Stimulated activated CD4-positive, alpha-beta T cell treated with anti-CD3 and anti-CD28 coated beads, TNF-alpha, amount 100 ng/mL, for 4 hours (primary cell): ENCODE results near the gene EIF2B2.

Experiments used
- DNase-seq, 3 experiments: peaks; one replicate each; pipeline ENCODE4 v3.0.0-alpha.2; 2020; ENCODE audit warnings: low read depth in 3 of 3

The EIF2B2 gene

DNA sequence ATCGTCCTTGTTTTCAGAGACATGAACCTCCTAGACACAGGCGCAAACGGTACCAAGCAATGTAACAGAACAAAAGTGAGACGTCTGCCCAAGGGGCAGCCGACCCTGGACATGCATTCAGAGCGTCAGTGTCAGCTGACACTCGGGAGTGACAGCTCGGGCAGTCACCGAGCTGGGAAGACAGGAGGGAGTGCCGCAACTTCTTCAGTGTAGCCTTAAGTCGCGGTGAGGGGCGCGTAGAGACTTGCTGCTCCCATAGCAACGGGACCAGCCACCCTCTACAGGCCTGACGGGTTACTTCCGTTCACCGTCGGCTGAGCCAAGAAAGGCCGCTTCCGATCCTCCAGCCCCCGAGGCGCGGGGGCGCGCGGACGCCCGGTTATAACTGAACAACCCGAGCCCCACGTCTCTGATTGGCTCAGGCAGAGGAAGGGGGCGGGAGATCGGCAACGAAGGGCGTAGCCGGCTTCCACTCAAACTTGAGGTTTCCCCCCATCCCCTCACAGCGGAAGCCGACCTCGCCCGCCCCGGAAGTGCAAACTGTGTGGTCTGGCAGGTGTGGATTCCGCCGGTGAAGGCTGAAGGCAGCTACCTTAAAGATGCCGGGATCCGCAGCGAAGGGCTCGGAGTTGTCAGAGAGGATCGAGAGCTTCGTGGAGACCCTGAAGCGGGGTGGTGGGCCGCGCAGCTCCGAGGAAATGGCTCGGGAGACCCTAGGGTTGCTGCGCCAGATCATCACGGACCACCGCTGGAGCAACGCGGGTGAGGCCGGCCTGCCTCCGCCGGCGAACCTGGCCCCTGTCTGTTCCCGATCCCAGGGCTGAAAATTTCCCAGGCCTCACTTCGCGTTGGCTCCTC lies at the start of gene EIF2B2:
Gene EIF2B2 (plus strand): TSS at position 530 of the 858 bp plus-strand sequence. CDS start 70 bp downstream, at position 600.
- DNase-seq, result peak; percentile 96 to 98 (median 98)

DNA sequence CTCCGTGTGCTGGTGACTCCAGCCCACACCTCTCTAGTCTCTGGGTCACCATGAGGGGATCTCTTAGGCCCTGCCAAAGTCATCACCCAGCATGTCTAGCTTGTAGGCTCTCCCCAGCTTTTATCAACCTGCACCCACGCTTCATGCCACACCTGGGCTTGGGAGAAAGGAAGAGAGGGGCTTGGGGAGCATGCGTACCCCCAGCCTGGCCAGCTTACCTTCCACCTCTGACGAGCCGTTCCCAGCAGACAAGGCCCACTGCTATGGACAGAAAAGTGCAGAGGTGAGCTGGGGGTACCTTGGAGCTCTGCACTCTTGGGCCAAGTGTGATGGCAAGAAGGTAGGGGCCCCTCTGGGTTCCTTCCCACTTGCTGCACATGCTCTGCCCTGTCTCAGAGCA lies 49.0 kb upstream of the EIF2B2 start:
- DNase-seq, result no peak

DNA sequence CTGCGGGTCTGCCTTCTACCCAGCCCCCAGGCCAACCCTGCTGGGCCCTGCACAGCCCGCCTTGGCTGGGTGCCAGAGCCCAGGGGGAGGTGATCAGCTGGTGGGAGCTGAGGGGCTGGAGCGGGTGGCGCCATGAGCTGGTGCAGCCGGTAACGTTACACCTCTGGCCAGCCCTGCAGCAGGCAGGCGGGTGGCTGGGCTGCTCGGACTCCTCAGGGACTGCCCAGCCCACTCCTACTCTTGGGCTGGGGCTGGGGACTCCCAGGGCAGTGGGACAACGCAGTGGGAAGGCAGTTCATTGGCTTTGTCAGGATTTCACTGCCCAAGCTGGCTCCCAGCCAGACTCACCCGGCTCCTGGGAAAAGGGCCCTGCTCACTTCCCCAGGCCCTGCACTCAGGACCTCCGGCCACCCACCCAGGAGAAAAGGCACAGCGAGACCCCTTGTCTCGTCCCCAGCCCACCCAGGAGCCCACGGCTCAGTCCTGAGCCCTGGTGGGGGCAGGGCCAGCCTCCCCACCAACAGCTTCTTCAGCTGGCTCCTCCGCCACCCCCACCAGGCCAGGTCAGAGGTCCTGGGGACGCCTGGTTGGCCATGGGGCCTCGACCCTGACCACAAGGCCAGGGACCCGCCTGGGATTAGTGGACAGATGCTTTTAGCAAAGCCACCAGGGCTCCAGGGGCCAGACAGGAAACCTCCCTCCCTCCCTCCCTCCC lies 48.3 kb upstream of the EIF2B2 start:
- no peak for DNase-seq

DNA sequence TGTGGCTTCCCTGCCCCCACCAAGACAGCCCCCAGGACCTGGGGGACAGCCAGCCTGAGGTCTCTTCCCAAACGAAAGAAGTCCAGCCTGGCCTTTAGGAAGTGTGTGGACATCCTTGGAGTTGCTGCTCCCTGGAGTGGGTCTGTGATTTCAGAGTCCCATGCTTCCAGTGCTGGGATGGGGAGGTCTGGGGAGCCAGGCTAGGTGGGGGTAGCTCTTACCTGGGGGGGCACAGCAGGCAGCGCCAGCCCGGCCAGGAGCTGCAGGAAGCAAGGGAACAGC lies 47.8 kb upstream of the EIF2B2 start:
- no peak for DNase-seq

DNA sequence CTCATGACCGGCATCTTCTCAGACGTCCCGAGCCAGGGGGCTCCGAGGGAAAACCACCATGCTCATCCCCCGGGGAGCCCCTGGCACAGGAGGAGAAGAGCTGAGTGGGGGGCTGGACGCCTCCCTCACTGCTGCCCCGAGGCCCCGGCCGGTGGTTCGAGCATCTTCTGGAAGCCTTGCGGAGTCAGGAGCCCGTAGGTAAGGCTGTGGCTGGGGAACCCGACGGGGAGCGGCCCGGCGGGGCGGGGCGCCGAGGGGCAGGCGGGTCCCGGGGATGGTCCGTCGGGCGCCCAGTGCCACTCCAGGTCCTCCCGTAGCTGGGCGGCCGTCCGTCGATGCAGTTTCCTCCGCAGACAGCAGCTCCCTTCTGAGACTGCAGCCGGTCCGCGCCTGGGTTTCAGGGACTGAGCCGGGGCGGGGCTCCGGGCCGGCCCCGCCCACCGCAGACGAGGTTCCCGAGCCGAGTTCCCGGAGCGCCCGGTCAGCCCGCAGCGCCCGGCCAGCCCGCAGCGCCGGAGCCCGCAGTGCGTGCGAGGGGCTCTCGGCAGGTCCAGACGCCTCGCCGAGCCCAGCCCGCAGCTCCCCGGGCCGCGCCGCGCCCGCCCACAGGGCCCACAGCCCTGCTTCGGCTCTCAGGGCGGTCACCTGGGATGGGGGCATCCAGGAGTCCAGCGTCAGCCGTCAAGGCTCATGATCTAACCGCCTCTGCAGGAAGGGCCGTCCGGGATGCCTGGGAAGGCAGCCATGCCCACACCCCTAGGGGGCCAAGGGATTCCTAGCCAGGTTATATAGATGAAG lies 47.3 kb upstream of the EIF2B2 start, which contains the start of gene PGF:
Gene PGF (minus strand): TSS at position 369 of the 798 bp plus-strand sequence. CDS start 355 bp downstream, at position 14.
- DNase-seq, result no peak

DNA sequence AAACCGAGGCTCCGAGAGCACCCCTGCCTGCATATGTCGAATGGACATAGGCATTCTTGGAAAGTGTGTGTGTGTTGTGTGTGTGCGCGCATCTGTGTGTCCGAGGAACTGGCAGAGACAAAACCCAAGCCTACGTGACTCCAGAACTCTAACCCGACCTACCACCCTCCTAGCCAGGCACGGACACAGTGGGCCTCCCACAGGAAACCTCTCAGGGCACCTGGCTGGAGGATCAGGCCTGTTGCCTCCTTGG lies 46.8 kb upstream of the EIF2B2 start:
- DNase-seq, result no peak

DNA sequence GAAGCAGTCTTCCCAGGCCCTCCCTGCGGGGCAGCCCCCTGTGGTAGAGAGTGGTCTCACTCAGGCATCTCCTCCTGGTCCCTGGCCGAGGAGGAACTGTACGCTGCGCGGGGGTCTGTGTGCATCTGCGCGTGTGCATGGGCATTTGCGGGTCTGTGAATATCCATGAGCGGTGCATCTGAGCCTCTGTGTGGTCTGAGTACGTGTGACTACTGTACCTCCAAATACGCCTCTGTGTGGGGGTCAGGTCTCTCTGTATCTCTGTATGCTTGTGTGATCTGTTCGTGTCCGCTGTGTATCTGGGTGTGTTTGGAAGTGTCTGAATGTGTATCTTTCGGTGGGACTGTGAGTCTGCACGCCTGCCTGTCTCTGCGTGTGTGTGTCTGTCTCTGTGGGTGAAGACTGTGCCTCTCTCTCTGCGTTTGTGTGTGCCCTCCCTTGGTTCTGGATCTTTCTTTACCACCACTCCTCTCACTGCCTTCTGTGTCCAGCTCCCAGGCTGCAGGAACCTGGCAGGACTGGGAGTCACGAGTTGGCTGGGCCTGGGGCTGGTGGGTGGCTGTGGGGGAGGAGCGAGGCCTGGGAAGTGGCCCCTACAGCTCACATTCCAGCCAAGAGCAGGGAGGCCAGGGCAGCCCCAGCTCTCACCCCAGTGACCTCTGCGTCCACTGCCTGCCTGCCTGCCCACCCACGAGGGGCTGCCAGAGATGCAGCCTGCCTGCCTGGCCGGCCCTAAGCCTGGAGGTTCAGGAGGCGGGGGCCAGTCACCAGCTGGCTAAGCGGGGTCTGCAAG lies 46.2 kb upstream of the EIF2B2 start:
- no peak for DNase-seq

DNA sequence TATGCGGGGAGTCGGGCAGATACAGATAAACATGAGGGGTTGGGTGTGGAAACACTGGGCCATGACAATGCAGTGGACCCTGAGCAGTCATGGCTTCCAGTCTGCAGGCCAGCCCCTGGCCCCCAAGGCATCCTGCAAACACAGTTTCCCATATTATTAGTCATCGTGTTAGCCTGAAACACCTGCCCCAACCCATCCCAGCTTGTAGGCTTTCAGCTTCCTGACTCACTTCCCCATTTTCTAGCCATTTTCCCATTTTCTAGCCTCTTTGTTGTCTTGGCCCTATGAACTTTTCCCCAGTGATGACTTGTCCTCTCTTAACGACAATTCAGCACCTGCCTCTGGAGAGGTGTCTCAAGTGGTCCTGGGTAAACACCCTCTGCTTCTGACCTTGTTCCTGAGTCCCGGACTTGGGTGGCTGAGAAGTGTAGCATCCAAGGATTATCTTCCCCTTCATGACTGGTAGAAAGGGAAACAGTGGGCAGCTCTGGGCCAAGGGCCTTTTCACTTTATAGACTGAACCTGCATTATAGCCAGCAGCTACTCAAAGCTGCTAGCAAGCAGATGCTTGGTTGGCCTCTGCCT lies 43.0 kb upstream of the EIF2B2 start:
- DNase-seq, result no peak

DNA sequence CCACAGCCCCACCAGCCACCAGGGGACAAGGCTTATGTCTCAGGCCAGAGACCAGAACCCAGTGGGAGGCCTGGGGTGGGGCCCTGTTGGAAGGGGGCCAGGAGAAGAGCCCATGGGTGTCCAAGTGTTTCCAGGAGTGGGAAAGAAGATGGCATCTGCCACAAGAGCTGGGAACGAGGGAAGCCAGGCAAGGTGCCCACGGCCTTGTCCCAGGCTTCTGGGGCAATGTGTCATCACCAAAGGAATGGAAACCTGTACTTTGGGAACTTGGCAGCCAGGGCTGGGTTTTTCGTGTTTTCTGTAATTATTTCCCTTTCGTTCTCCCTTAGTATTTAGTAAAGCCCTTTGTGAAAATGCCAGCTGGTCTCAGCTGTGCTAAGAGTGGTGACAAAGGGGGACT lies 42.0 kb upstream of the EIF2B2 start:
- no peak for DNase-seq

DNA sequence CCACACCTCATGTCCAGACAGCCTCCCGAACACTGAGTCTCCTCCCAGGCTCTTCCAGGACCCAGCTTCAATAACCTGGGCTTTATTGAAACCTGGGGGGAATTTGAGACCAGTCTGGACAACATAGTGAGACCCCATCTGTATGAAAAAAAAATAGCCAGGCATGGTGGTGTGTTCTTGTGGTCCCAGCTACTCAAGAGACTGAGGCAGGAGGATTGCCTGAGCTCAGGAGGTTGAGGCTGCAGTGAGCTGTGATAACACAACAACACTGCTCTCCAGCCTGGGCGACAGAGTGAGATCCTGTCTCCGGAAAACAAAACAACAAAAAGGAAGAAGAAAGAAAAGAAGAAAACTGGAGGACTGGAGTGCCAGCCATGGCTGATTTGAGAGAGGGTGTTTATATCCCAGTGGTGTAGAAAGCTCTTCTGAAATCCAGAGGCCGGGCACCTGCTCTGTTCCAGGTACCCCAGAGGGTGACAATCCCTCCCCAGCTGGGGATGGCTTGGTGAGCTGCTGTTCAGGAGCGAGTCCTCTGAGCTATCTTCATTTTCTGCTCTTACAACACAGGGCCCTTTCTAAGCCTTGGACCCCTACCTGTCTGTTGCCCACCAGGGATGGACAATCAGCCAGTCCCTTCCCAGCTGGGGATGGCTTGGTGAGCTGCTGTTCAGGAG lies 41.3 kb upstream of the EIF2B2 start:
- no peak for DNase-seq

DNA sequence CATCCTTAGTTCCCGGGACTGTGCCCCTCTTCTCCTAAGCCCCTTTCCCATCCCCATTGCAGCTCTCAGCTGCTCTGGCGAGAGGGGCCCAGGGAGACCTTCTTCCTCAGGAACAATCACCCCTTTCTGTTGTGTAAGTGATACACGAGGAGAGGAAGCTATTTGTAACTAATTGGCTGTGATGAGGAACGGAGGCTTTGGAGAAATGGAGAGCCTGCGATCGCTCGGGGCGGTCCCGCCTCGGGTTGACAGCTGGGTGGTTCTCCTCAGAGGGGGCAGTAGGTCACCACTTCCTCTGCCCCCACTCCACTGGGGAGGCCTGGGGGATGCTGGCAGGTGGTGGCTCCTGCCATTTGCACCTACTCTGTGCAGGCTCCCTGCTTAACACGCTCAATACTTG lies 40.7 kb upstream of the EIF2B2 start:
- no peak for DNase-seq

DNA sequence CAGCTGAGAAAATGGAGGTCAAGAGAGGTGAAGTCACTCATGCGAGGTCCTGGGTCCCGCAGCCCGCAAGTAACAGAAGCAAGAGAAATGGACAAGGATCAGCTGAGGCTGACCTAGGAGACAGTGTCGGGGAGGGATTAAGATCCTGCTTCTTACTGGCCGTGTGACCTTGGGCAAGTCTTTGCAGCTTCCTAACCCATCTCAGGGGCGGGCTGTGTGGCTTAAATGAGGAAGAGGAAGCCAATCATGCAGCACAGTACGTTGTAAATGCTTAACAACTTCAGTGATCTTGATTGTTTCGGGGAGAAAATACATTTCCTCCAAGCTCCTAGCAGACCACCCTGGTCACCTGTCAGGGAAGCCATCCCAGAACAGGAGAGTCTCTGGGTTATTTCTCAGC lies 40.2 kb upstream of the EIF2B2 start:
- no peak for DNase-seq

DNA sequence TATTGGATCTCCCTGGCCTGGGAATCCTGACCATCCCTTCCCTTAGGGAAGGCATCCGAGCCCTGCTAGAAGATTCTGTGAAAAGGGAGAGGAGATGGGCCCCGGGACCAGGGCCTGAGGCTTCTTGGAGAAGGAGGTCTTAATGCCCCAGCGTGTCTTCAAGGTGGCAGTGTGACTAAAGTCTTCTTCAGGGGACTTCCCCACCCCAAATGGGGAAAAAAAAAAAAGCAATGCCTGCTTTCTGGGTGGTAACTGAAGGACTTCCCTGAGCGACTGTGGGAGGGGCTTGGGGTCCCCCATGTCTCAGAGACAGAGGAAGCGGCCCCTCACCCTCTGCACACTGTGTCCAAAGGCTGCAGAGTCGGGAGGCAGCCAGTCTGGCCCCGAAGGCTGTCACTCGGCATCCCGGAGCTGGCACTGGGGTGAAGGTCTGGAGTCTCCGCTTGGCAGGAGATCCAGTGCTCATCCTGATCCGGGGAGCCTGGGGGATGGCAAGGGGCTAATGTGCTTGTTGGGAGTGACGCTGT lies 39.5 kb upstream of the EIF2B2 start:
- DNase-seq, result no peak

DNA sequence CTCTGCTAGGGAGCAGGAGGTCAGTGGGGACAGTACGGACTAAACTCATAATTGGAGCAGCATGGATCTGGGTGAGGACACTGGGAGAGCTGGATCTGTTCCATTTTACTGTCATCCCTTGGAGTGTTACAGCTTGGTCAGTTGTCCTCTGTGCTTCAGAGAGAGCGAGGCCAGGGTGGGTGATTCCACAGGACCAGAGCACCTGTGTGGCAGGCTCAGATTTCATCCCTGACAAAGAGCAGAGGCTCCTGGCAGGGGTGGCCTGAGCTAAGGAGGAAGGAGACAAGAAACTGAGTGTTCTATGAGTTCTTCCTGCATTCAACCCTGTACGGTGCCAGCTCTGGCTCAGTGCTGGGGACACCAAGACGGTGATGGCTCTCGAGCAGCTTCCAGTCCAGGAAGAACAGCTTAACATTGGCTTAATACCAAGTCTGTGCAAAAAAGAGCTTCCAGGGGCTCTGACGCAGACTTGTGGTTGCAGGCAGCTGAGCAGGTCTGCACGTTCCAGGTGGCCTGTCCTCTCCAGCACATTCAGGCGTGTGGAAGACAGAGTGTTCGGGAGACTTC lies 38.9 kb upstream of the EIF2B2 start:
- DNase-seq, result no peak

DNA sequence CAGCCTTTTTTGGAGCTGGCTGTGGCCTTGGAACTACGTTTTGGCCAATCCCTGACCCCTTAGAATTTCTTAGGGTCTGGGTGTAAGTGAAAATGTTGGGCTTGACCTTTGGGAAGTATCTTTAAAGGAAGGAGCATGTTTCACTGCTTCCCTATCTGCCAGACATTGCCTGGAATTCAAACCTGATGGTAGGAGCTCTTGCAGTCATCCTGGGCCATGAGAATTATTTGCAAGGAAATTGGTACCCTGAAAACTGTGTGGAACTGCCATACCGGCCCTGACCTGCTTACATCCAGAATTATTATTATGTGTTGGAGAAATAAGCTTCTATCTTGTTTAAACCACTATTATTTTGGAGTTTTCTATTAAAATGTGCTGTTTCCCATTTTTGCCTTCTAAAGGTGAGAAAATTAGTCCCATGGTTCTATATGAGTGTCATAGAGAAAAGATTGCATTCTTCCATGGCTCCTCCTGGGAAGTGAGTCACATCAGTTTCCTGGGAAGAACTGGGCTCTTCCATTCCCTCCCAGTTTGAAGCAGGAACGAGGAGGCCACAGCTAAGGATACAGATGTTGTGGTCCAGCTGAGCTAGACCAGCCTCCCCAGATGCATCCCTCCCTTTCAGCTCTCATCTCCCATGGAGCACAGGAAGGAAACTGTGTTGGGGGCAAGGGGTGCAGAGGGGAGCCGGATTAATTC lies 37.8 kb upstream of the EIF2B2 start:
- no peak for DNase-seq

DNA sequence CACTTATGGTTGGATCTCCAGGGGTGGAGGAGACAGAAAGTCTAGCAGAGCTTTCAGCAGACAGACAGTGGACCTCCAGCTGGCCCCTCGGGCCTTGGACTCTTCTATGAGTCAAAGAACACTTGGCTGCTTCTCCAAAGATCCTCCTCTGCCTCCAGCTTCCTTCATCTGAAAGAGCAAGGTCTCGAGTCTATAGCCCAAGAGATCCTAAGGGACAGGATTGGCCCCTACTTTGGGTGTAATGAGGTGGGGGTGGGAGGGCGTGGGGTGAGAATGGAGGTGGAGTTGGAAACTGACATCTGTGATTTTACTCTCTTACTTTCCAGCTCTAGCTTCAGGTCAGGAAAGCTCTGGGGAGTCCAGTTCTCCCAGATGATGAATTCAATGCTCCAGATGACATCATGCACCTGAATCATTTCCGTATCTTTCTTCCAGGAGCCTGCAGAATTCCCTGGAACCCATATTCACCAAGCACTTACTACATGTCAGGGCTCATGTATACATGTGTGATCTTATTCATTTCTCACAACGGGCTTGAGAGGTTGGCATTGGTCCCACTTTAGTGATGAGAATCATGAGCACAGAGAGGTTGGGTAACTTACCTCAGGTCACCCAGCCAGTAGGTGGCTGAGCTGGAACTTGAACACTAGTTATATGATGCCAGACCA lies 37.1 kb upstream of the EIF2B2 start:
- DNase-seq, result no peak

DNA sequence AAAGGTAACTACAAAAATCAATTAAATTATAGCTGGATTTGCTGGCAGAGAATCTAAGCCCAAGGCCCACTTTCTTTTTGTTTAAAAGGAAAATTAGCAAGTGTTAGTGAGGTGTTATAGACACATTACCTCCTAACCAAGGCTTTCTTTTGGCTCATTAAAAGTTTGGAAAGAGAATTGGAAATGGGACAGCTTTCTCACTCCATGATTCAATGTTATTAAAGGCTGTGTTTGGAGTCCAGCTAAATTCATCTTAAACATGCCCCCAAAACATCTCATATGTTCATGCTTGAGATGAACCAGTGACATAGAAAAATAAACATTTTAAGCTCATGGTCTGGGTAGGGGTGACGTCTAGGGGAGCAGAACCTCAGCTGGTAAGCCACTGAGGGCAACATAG lies 33.9 kb upstream of the EIF2B2 start:
- no peak for DNase-seq

DNA sequence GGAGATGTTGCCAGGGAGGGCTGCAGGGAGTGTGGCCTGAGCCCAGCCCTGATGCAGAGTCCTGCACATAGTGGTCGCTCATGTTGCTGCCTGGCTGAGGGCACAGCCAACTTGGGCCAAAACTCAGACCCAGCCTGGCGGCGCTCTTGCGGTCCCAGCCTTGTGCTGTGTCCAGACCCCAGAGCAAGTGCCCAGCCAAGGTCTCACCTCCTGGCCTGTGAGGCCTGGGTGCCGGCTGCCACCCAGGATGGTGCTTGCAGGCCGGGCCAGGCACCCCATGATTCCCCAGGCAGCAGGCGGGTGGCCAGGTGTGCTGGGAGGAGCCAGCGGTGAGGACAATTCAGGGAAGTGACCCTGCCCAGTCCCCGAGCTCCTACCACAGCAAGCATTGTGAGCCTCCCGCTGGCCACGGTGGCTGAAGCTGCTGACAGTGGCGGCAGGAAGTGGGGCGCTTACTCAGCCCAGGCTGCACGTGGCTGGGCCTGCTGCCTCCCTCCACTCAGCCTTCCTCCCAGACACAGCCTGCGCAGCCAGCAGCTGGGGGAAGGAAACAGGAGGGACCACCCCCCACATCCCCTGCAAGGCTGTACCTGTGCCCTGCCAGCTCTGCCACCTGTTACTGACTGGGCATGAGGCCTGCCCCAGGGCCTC lies 29.6 kb upstream of the EIF2B2 start:
- DNase-seq, result peak in 1 of 3 experiments; percentile 12

DNA sequence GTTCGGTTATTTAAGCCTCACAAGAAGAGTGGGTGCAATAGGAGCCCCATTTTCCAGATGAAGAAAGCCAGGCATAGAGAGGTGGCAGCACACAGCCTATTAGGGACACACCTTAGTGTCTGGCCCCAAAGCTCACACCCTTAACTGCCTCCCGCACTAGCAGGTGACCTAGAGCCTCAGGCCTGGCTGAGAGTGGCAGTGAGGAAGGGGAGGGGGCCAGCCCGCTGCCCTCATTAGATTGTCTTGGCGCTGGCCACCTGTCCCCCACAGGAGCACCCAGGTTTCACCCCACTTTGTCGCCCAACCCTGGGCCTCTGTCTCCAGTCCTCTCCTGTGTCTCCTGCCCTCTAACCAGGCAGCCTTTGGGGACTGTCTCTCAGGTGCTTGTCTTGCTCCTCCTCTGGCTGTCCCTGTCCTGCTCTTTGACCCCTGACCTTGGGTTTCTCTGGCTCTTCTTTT lies 28.8 kb upstream of the EIF2B2 start:
- no peak for DNase-seq
